DMS114 treated with DMSO at 0.1 percent for 48 hours (cell line): ENCODE measurements around the gene SPATA32.

Source experiments
- DNase-seq: peaks from one replicate; lab custom pipeline; 2025; ENCODE audit not compliant: unreplicated experiment; lab: John Stamatoyannopoulos, UW

The SPATA32 gene

DNA sequence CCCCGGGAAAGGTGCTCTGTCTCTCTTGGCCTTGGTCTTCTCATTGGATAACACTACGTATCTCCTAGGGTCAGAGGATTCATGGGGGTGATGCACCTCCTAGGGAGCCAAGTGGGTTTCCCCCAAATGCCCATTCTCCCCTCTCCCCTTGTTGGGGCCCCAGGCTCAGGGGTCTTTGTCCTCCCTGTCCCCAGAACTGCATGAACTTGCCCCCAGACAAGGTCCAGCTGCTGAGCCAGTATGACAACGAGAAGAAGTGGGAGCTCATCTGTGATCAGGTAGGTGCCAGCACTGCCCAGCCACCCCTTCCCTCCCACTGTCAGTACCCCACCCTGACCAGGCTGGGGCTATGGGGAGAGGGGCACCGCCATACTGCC, 31.5 kb downstream of the SPATA32 start:
- no peak for DNase-seq

- no peak for DNase-seq
These were observed 32.0 kb downstream of the SPATA32 start for GRCh38 chr17:45229681-45230409.

GRCh38 chr17:45228763-45229539, 32.9 kb downstream of the SPATA32 start:
- no peak for DNase-seq

DNA sequence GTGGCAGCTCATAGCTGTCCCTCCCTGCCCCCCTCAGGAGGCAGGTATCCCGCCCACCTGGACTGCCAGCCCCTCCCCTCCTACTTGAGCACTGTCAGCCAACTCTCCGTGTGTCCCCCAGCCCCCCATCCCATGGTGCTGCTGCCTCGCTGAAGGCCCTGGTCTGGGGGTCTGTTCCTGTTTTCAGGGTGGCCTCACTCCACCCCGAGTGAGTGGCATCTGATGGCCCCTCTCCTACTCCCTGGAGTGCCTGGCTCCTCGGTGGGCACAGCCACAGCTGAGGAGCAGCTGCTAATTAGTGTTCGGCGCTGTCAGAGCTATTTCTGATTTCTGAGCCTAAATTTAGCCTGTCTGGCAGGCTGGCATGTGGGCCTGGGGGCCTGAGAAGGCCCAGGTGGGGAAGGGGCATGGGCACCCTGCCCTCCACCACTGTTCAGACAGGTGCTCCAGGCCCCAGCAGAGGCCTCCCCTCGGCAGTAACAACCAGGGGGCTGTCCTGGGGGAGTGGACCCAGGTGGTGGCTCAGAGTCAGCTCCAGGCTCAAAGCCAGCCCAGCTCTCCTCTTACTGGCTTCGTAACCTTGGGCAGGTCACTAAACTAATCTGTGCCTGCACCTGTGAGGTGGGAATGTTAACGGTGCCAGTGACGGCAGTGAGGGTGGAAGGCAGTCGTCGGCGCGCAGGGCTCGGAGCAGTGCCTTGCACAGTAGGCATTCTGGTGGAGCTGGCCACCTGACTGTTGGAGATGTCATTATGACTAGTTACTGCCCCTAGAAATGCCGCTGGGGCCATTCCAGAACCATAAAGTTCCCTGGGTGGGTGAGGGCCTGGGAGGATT, 33.8 kb downstream of the SPATA32 start:
- no peak for DNase-seq

GRCh38 chr17:45227101-45227925, 34.6 kb downstream of the SPATA32 start:
- DNase-seq, result no peak

DNA sequence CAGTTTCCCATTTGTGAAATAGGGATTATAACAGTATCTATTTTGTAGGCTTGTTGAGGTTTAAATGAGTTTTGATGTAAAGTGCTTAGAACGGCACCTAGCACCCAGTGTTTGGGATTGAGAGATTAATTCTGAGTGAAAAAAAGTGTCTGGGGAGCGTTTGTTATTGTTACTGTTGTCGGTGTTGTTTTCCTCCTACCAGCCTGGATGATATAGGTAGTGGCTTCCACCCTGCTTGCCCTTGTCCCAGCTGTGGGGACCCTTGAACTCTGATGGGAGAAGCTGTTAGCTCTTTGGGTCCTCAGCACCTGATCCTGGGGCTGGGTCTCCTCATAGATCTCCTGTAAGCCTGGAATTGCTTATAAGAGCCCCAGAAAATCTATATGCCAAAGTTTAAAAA, 35.3 kb downstream of the SPATA32 start:
- no peak for DNase-seq

- no peak for DNase-seq
These were observed 35.8 kb downstream of the SPATA32 start for GRCh38 chr17:45225964-45226530.

- no peak for DNase-seq
These were observed 36.7 kb downstream of the SPATA32 start for GRCh38 chr17:45225051-45225700.

- no peak for DNase-seq
These were observed 37.2 kb downstream of the SPATA32 start for GRCh38 chr17:45224671-45225050.

- no peak for DNase-seq
These were observed 38.1 kb downstream of the SPATA32 start for GRCh38 chr17:45223539-45224528.

- no peak for DNase-seq
These were observed 38.8 kb downstream of the SPATA32 start for GRCh38 chr17:45222996-45223538.

DNA sequence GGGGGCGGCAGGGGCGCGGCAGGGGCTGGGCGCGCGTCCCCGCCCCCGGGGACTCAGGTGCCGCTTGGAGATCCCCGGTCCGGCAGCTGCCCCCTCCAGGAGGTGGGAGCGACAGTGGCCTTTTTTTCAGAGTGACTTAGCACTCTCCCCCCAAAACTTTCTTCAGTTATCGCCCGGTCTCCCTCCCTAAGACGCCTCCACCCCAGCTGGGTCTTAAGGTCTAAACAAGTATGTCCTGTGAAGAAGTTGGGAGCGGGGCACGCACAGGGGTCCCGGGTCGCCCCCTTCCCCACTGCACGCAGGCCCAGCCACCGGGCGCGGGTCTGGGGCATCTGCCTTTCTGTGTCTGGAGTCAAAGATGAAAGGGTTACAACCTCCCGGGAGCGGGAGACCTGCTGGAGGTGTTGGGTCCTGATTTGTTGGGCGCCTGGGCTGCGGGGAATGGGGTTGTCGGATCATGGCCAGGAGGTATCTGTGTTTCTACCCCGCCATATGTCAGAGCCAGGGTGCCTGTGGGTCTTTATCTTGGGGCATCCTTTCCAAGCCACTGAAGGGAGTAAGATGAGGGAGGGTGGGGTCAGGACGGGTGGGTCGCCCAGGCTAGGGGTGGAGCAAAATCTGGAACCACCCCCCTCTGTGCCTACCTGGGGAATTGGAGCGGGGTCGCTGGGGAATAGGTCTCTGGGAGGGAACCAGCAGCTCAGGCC, 39.5 kb downstream of the SPATA32 start:
- DNase-seq, result no peak

DNA sequence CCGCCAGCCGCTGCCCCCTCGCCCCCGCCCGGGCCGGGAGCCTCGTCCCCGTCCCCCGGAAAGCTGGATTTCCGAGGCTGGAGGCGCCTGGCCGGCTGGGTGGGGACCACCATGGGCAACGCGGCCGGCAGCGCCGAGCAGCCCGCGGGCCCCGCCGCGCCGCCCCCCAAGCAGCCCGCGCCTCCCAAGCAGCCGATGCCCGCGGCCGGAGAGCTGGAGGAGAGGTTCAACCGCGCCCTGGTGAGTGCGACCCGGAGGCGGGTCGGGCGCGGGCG, 39.9 kb downstream of the SPATA32 start:
- no peak for DNase-seq

DNA sequence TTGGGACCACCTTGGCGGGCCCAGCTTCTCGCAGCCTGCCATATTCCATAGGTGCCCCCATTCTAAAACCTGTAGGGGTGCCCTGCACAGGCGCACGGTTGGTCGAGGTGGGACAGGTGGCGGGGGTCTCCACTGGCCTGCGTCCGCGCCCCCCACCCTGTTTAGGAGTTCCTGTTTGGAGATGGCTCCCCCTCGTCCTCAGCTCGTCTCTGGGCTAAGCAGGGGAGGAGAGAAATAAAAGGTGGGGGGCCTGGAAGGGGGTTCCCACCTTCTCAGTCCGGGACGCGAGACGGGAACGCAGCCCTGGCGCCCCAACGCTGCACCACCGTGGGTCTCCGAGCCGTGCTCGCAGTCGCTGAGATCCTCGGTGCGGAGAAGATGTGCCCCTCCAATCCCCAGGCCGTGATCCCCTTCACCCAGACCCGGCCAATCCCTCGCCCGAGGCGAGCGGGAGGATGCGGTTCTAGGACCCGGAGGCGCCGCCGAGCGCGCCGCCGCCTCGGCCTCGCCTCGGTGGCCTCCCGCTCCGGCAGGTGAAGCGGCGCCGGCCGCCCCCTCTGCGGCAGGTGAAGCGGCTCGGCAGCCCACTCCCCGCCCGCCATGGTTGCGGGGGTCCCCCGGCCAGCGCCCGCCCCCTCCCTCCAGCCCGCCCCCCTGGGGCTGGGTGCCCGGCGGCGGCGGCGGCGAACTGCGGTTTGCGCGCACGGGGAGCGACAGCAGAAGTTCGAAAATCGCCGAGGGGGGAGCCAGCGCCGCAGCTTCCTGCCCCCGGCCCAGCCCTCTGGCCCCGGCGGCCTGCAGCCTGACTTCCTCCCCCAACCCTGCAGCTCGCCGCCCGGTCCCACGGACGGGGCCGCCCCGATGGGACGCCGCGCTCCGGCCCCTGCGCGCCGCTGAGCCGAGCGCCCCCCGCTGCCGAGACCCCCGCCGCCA, 40.5 kb downstream of the SPATA32 start, which contains the start of gene FMNL1:
Gene FMNL1, plus strand, starts transcription at position 805 of the 933 bp plus-strand sequence. CDS start 240 bp downstream, outside the sequence.
- DNase-seq, result no peak

DNA sequence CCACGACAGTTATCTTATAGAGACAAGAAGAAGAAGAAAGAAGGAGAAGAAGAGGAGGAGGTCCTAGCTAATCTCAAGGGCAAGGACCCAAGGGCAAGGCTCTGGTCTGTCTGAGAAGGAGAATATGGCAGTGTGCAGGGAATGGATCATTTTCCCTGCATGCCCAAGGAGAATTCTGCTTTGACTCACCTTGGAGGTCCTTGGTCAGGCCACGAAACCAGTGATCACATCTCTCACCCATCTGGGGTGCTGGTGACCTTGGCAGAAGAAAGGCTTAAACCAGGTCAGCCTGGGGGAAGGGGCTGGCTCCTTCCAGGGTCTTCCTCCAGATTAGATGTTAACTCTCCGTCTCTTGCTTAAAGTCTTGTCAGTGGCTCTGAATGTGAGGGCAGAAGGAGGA, 41.8 kb downstream of the SPATA32 start:
- DNase-seq, result no peak

GRCh38 chr17:45218895-45219661, 42.8 kb downstream of the SPATA32 start:
- DNase-seq, result peak; percentile 77
